Ishikawa (cell line): ENCODE results near the gene ACACA.

Experiments used
- CEBPB ChIP-seq: IDR thresholded peaks from 2 replicates; pipeline ENCODE4 v1.6.1; 2012
- CREB1 ChIP-seq: IDR thresholded peaks from 2 replicates; pipeline ENCODE4 v1.6.1; 2012; ENCODE audit warnings: low read depth
- EGR1 ChIP-seq: IDR thresholded peaks from 2 replicates; pipeline ENCODE4 v1.6.1; 2012
- EP300 ChIP-seq: IDR thresholded peaks from 2 replicates; pipeline ENCODE4 v1.6.1; 2012; ENCODE audit warnings: borderline replicate concordance
- FOXM1 ChIP-seq: IDR thresholded peaks from 2 replicates; pipeline ENCODE4 v1.6.1; 2012; ENCODE audit warnings: low read depth, borderline replicate concordance
- MAX ChIP-seq: IDR thresholded peaks from 2 replicates; pipeline ENCODE4 v1.6.1; 2012
- NFIC ChIP-seq: IDR thresholded peaks from 2 replicates; pipeline ENCODE4 v1.6.1; 2012
- RAD21 ChIP-seq: IDR thresholded peaks from 2 replicates; pipeline ENCODE4 v1.6.1; 2012; ENCODE audit warnings: low read depth
- TAF1 ChIP-seq: IDR thresholded peaks from 2 replicates; pipeline ENCODE4 v1.6.1; 2012; ENCODE audit warnings: low read depth, mild to moderate bottlenecking
- TCF12 ChIP-seq: IDR thresholded peaks from 2 replicates; pipeline ENCODE4 v1.6.1; 2012; ENCODE audit warnings: low read depth
- TEAD4 ChIP-seq: IDR thresholded peaks from 2 replicates; pipeline ENCODE4 v1.6.1; 2012
- USF1 ChIP-seq: IDR thresholded peaks from 2 replicates; pipeline ENCODE4 v1.6.1; 2012
- YY1 ChIP-seq: IDR thresholded peaks from 2 replicates; pipeline ENCODE4 v1.6.1; 2012; ENCODE audit warnings: low read depth
- ZBTB7A ChIP-seq: IDR thresholded peaks from 2 replicates; pipeline ENCODE4 v1.6.1; 2012; ENCODE audit warnings: low read depth
- TF ChIP-seq, protein P1 (sequence below): IDR thresholded peaks from 2 replicates; pipeline ENCODE4 v1.6.1; 2012; ENCODE audit warnings: low read depth, mild to moderate bottlenecking

ACACA gene

DNA sequence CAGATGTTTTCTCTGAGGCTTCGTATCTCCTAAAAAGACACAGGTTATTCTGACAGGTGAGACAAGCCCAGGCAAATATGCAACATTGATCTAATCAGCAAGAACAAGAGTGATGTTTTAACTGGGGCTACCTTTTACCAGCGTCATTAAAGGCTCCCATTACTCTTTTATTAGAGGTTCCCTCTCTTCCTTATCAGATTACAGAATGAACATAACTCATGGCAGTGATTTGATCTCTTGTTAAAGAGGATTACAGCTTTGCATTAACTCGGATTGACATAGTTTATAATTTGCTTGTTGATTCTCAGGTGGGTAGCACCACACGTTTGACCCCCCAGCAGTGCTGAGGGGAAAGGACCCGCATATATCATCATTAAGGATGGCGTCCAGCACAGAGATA is 367.4 kb downstream of the ACACA start:
- TF ChIP-seq FOXM1 (no peak), YY1 (no peak), RAD21 (no peak), NFIC (no peak), EGR1 (no peak), EP300 (no peak), USF1 (no peak), CREB1 (no peak), TAF1 (no peak), TEAD4 (no peak), TCF12 (no peak), ZBTB7A (no peak), CEBPB (no peak), MAX (no peak)
- TF ChIP-seq, protein P1, sequence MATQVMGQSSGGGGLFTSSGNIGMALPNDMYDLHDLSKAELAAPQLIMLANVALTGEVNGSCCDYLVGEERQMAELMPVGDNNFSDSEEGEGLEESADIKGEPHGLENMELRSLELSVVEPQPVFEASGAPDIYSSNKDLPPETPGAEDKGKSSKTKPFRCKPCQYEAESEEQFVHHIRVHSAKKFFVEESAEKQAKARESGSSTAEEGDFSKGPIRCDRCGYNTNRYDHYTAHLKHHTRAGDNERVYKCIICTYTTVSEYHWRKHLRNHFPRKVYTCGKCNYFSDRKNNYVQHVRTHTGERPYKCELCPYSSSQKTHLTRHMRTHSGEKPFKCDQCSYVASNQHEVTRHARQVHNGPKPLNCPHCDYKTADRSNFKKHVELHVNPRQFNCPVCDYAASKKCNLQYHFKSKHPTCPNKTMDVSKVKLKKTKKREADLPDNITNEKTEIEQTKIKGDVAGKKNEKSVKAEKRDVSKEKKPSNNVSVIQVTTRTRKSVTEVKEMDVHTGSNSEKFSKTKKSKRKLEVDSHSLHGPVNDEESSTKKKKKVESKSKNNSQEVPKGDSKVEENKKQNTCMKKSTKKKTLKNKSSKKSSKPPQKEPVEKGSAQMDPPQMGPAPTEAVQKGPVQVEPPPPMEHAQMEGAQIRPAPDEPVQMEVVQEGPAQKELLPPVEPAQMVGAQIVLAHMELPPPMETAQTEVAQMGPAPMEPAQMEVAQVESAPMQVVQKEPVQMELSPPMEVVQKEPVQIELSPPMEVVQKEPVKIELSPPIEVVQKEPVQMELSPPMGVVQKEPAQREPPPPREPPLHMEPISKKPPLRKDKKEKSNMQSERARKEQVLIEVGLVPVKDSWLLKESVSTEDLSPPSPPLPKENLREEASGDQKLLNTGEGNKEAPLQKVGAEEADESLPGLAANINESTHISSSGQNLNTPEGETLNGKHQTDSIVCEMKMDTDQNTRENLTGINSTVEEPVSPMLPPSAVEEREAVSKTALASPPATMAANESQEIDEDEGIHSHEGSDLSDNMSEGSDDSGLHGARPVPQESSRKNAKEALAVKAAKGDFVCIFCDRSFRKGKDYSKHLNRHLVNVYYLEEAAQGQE, result no peak

DNA sequence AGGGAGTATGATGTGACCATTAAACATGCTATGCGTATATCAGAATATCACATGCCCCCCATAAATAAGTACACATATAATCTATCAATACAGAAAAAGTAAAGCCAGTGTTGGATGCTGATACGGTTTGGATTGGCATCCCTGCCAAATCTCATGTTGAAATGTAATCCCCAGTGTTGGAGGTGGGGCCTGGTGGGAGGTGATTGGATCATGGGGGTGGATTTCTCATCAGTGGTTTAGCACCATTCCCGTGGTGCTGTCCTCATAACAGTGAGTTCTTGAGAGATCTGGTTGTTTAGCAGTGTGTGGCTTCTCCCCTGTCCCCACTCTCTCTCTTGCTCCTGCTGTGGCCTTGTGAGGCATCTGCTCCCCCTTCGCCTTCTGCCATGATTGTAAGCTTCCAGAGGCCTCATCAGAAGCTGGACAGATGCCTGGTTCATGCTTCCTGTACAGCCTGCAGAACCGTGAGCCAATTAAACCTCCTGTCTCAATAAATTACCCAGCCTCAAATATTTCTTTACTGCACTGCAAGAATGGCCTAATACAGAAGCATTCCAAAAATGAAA is 369.0 kb downstream of the ACACA start:
- TF ChIP-seq FOXM1, result no peak
- no peak for TF ChIP-seq EP300
- no peak for TF ChIP-seq TCF12
- TF ChIP-seq, protein P1, result no peak
- no peak for TF ChIP-seq YY1
- no peak for TF ChIP-seq RAD21
- TF ChIP-seq CREB1, result no peak
- no peak for TF ChIP-seq EGR1
- no peak for TF ChIP-seq CEBPB
